GM19438 (cell line): ENCODE measurements around the gene ABCA10.
"Not testable (repeated sequence)": the region's sequence is repeated elsewhere in the genome, so short reads cannot be mapped to it uniquely, and the experiment has no call there.

Source experiments
- ATAC-seq: cut with Tn5 transposase; IDR thresholded peaks from one replicate; pipeline ENCODE4 v1.9.1; 2021; ENCODE audit warnings: low read depth; ENCODE audit not compliant: unreplicated experiment

Gene ABCA10, protein sequence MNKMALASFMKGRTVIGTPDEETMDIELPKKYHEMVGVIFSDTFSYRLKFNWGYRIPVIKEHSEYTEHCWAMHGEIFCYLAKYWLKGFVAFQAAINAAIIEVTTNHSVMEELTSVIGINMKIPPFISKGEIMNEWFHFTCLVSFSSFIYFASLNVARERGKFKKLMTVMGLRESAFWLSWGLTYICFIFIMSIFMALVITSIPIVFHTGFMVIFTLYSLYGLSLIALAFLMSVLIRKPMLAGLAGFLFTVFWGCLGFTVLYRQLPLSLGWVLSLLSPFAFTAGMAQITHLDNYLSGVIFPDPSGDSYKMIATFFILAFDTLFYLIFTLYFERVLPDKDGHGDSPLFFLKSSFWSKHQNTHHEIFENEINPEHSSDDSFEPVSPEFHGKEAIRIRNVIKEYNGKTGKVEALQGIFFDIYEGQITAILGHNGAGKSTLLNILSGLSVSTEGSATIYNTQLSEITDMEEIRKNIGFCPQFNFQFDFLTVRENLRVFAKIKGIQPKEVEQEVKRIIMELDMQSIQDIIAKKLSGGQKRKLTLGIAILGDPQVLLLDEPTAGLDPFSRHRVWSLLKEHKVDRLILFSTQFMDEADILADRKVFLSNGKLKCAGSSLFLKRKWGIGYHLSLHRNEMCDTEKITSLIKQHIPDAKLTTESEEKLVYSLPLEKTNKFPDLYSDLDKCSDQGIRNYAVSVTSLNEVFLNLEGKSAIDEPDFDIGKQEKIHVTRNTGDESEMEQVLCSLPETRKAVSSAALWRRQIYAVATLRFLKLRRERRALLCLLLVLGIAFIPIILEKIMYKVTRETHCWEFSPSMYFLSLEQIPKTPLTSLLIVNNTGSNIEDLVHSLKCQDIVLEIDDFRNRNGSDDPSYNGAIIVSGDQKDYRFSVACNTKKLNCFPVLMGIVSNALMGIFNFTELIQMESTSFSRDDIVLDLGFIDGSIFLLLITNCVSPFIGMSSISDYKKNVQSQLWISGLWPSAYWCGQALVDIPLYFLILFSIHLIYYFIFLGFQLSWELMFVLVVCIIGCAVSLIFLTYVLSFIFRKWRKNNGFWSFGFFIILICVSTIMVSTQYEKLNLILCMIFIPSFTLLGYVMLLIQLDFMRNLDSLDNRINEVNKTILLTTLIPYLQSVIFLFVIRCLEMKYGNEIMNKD (N-terminal part only)

DNA sequence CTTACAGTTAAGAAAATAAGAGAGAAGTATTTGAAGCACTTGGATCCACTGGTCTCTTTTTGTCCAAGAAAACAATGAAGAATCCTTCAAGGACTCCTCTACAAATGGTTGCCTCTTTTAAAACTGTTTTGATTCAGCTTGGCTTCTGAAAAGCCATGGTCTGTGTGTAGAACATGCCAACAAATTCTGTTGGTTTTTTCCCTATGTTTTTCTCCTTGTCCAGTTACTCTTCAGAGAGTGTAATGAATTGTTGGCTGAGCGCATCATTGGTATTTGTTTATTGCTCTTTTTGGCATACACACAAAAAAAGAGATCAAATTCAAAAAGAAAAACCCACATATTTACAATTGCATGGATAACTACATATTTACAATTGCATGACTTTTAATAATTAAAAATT lies at the start of gene ABCA10:
TSS of gene ABCA10 (minus strand) at position 249 of the 400 bp plus-strand sequence. CDS start 3,466 bp downstream, outside the sequence.
- ATAC-seq = no peak

DNA sequence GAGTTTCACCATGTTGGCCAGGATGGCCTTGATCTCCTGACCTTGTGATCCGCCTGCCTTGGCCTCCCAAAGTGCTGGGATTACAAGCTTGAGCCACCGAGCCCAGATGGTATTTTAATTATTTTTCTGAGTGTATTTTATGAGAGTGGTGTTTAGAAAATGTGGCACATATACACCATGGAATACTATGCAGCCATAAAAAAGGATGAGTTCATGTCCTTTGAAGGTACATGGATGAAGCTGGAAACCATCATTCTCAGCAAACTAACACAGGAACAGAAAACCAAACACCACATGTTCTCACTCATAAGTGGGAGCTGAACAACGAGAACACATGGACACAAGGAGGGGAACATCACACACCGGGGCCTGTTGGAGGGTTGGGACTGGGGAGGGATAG lies 47.7 kb upstream of the ABCA10 start:
- ATAC-seq = not testable (repeated sequence)

DNA sequence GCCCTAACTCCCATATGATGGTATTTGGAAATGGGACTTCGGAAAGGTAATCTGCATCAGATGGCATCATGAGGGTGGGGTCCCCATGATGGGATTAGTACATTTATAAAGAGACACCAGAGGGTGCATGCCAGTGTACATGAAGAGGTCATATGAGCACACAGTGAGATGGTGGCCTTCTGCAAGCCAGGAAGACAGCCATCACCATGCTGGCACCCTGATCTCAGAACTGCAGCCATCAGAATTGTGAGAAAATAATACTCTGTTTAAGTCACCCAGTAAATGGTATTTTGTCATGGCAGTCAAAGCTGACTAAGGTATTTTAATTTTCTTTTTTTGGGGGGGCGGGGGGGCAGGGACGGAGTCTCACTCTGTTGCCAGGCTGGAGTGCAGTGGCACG lies 47.1 kb upstream of the ABCA10 start:
- no peak for ATAC-seq

DNA sequence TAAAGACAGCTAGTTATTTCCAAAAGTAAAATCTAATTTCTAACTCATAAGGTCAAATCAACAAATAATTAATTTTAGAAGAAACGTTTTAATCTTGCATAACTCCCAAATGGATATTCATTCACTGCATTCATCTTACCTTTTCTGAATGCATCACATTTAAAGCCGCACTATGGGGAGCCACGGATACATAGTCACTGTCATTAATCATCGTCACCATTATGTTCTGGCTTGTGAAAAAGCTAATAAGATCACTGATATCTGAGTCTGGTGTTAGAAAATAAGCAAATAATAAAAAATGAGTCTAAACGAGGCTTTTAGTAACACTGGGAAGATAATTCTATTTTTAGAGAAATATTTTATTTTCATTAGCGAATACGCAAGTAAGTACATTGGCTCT lies 42.4 kb upstream of the ABCA10 start:
- ATAC-seq = no peak

DNA sequence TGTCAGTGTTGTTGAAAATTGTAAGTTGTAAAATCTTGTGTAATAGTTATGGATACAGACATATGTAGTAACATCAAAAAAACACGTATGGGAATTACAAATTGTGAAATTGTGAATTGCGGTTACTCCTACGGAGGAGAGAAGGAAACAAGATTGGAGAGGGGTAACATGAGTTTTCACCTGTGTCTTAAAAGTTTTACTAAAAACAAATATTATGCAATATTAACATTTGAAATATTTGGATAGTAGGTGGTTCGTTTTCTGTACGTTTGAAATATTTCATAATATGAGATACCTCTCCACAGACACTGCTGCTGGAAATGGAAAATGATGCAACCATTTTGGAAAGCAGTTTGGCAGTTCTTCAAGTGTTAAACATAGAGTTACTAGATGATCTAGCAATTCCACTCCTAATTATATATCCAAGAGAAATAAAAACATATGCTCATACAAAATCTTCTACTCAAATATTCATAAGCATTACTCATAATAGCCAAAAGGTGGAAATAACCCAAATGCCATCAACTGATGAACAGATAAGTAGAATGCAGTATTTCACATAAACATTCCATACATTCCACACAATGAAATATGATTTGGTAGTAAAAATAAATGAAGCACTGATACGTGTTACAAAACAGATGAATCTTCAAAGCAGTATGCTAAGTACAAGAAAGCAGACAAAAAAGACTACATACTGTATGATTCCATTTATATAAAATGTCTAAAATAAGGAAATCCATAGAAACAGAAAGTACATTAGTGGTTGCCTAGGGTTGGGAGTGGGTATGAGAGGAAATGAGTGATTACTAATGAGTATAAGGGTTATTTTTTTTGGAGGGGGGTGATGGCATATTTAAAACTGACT lies 40.7 kb upstream of the ABCA10 start:
- no peak for ATAC-seq

DNA sequence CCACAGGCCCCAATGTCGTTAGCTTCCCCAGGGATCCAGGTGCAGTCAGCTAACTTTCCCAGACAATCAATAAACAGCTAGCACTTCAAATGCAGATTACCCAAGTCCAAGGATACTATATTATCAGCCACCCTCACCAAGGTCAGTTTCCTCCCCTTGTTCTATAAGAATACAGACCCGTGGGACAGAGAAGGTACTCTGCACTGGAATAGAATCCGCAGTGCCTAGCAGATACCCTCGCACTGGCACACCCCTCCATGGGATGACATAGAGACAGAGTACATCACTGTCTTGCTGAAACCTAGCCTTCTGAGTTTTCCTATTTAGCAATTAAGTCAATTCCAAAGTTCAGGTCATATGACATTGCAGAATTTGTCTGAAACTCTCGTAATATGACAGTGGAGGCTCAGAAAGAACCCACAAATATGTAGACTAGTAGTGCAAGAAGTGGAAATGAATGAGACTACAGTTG lies 40.0 kb upstream of the ABCA10 start:
- no peak for ATAC-seq

DNA sequence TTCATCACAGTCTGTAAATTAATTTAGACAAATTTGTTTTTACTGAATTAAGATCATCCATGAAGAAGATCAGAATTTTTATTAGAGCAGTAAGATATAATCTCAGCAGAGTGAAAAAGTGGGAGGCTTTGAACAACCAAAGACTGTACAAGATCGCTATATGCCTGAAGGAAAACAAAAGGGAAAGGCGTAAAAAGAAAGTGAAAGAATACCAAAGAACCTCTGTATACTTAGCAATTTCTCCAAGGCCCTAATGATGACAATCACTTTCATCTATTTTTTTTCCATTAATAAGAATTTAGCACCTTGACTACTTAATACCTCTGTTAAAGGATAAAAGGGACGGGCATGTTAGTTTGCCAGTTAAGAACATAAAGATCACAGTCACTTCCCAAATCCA lies 38.6 kb upstream of the ABCA10 start:
- ATAC-seq = no peak

DNA sequence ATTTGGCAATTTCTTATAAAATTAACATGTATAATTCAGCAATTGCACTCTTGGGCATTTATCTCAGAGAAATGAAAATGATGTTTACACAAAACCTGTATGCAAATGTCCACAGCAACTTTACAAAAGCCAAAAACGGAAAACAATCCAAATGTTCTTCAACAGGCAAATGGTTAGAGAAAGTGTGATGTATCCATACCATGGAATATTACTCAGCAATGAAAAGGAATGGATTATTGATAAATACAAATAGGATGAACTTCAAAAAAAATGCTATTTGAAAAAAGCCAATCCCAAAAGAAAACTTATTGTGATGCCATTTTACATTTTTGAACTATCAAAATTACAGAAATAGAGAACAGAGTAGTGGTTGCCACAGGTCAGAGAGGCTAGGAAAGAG lies 37.2 kb upstream of the ABCA10 start:
- ATAC-seq = no peak

DNA sequence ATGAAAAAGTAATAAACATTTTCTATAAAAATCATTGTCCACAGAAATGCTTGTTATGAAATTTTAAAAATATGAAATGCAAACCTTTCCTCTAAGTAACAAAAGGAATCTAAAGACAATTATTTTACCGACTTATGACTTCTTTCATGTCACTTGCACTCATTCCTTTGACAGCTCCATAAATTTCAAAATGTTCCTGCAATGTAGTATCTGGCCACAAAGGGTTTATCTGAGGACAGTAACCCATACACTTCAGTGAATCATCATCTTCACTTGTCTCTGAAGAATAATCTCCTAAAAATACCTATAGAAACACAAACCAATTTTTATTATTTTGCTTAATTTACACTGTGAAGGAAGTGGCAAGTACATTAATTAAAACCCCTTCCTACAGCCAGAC lies 25.6 kb upstream of the ABCA10 start:
- no peak for ATAC-seq

DNA sequence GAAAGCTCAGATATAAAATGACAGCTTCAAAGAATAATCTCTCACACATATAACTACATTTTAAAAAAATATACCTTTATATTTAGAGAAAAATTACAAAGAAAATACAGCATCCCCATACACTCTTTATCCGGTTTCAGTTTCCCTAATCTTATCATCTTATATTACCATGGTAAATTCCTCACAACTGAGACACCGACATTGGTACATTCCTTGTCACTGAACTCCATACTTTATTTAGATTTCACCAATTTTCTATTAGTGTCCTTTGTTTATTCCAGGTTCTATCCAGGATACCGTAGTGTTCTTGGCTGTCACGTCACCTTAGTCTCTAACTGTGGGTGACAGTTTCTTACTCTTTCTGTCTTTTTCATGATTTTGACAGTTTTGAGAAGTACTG lies 22.0 kb upstream of the ABCA10 start:
- ATAC-seq = no peak

DNA sequence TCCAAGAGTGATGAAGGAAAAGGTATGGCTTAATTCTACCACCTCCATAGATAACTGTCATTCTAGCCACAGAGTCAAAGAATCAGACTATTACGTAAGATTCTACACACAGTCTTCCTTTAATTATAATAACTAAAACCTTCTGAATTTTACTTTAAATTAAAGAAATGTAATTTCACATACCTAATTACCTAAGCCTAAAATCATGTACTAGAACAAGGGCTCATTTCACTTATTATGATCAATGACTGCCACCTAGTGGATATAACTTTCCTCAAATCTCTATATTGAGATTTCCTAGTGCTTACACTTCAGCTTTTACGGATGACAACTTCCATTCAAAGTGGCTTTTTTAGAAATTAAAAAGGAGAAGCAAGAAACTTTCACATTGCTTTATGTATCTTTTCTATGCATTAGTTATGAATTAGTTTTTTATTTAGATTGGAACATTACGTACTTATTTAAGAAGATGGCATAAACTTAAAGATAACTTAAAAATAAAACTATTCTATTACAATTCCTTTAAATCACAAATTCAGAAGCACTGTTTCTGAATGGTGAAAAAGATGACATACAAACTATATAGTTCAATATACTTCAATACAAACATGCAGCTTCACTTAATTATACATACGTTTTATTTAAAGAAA lies 18.2 kb upstream of the ABCA10 start:
- no peak for ATAC-seq

DNA sequence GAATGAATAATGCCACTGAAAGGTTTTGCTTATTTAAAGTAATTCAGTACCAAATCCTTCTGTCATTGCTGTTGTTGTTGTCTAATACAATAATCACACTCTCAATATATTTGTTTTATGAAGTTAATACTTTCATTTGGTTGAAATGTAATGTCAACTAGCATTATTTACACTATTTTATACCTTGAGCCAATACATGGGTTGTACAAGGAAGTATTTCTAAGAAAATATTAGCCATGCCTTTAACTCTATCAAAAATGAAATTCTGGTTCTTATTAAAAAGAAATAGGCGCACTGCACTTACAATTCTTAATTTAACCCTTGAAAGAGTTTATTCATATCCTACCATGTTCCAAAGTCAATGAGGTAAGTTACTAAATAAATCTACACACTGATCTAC lies 17.6 kb upstream of the ABCA10 start:
- no peak for ATAC-seq

DNA sequence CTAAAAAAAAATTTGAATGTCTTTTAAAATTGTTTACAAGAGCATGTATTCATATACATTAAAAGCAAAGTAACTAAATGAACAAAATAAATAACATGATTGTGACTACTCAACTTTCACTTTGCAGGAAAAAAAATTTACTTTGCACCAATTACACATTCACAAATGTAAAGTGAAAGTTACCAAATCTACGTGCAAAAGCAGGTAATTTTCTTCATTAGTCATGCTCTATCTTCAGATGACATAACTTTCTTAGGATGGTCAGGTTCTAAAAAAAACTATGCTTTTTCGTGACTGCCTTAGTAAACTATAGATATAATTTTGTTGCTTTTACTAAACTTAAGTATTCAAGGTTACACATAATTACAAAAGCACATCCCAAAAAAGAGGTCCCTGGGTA lies 17.0 kb upstream of the ABCA10 start:
- no peak for ATAC-seq

DNA sequence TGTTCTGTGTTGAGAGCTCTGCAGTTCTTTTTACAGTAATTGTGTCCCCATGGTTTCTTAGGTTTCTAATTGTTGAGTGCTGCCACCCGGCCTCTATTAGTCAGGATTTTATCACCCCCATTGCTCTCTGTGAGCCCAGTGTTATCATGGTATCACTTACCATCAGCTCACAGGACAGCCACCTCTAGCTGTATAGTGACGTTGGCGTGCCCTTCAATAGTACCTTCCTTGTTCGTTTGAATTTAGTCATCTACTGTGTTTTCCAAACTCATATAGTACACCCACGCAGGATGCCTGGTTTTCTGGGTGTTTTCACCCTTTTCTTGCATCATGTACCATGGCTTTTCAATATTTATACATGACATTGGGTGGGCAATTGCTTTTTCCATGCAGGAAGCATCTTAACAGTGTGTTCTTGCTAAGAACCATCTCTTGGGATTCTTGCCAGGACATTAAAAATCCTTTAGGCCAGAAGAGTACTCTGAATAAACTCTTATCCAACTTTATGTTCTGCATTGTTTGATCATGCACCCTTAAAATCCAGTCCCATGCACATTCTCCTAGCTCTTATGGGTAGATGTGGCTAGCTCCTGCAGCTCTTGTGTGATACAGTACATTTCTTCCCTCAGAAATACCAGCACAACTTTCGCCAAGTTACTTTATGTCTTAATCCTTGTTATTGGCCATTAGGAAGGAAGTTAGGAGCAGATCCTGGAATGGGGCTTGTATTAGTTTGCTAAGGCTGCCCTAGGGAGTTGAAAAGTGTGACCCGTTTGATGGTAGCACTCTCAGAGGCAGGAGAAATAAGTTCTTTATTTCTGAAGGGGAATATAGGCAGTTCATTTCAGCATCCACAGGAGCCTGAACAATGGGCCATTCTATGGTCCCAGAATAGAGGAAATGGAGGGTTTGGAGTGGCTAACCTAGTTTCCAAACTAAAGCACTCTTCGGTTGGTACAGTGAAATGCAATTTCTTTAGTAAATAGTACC lies 11.3 kb upstream of the ABCA10 start:
- no peak for ATAC-seq

DNA sequence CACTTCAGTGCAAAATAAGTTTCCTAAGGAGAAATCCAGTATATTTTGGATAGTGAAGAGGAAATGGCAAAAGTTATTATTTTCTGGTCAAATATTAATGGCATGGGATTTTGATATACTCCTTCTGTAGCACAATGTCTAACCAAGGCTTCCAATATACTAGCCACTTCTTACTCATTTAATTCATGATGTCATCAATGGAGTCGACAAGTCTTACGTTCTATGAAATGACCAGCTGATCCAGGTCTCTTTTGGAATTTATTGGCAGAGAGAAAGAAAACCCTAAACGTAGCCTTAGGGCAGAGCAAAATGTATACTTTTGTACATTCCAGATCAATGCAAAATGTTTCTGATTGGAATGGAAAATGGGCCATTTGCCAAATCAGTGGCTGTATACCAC lies 8.3 kb upstream of the ABCA10 start:
- ATAC-seq = no peak

DNA sequence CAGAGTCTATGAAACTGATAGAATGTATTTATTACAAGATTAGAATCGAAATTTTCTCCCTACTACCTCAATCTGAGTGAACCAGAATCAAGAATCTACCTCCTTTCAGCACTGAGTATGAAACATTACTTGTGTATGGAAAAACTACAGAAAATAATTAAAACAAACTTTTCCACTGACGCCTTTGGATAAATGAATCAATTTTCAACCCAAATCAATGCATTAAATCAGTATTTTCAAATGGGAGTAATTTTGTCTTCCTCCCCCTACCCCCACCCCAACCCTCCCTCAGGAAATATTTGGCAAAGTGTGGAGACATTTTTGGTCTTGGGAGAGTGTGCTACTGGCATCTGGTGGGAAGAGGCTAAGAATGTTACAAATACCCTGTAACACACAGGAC lies 7.8 kb upstream of the ABCA10 start:
- ATAC-seq = no peak

DNA sequence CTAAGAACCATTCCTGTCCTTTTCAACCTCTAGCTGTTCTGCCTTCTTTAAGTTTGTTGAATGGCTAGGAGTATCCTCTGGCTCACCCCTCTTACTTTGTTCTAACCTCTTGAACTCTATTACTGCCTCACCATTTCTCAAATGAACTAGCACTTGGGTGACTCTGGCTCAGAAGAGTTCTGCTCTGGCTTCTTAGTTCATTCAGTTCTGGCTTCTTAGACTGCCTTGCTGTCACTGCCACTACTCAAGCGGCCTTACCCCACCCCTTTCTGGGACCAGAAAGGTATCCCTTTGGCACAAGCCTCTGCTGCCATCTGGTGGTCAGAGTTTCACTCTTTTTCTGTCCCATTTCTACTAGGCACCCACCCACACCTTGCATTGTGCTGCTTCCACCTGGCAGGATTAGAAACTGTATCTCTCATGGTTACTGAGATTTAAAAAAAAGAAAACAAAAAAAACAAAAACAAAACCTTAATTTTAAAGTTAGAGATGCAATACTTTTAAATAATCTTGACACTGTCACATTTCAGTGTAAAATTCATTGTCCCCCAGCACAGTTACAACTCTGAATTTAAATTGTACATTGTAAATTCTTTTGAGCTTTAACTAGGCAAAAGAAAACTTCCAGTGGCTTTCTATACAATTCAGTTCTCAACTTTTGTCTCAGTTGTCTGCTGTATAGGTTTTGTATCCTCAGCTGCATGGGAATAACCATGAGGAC lies 6.9 kb upstream of the ABCA10 start:
- peak; percentile 91 for ATAC-seq

DNA sequence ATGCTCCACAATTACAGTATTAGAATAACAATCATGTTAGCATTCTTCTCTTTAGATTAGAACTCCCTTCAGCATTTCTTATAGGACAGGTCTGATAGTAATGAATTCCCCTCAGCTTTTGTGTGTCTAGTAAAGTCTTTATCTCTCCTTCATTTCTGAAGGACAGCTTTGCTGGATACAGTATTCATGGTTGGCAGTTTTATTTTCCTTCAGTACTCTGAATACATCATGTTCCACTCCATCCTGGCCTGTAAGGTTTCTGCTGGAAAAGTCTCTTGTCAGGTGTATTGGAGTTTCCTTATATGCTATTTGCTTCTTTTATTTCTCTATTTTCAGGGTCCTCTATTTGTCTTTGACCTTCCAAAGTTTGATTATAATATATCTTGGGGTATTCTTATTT lies 4.0 kb upstream of the ABCA10 start:
- ATAC-seq = no peak
